ENCODE measurements around the gene CHAF1B. TPM values are rescaled to one million over a fixed set of nuclear protein-coding genes. Genes with fewer than 3 reads are reported as not detected.

CHAF1B gene
- total RNA-seq, 2 donors from 2014 or later, result 0.33 to 1.2 TPM

GRCh38 chr21:36465478-36465877 is 80.3 kb downstream of the CHAF1B start:
- Histone ChIP-seq H3K4me1 (peaks cover 0 to 7% of the 10 kb centered on the region in 2 donors), H3K36me3 (no peaks in the 10 kb centered on the region), H3K9me3 (no peaks in the 10 kb centered on the region), H3K4me3 (no peak overlapping the region), H3K27ac (no peak overlapping the region), H3K27me3 (no peaks in the 10 kb centered on the region)
- no peak for DNase-seq (ENCODE audit: low spot score)
- TF ChIP-seq, protein P1, sequence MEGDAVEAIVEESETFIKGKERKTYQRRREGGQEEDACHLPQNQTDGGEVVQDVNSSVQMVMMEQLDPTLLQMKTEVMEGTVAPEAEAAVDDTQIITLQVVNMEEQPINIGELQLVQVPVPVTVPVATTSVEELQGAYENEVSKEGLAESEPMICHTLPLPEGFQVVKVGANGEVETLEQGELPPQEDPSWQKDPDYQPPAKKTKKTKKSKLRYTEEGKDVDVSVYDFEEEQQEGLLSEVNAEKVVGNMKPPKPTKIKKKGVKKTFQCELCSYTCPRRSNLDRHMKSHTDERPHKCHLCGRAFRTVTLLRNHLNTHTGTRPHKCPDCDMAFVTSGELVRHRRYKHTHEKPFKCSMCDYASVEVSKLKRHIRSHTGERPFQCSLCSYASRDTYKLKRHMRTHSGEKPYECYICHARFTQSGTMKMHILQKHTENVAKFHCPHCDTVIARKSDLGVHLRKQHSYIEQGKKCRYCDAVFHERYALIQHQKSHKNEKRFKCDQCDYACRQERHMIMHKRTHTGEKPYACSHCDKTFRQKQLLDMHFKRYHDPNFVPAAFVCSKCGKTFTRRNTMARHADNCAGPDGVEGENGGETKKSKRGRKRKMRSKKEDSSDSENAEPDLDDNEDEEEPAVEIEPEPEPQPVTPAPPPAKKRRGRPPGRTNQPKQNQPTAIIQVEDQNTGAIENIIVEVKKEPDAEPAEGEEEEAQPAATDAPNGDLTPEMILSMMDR (IDR thresholded peaks at IDR 0.05), result no peak

DNA sequence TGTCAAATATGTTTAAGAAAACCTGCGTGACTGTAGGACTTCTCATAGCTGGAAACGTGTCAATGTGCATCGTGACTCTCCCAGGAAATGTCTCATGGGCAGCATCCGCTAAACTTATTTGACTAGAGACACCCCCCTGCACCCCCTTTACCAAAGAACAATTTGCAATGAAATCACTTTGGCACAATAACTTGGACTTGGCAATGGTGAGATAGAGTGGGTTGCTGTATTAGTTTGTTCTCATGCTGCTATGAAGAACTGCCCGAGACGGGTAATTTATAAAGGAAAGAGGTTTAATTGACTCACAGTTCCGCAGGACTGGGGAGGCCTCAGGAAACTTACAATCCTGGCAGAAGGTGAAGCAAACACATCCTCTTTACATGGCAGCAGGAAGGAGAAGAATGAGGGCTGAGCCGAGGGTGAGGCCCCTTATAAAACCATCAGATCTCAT is 80.9 kb downstream of the CHAF1B start:
- H3K4me3 ChIP-seq, result no peak overlapping the region
- no peaks in the 10 kb centered on the region for H3K27me3 ChIP-seq
- TF ChIP-seq, protein P1 (IDR thresholded peaks at IDR 0.05), result no peak
- H3K4me1 ChIP-seq, result peaks cover 0 to 7% of the 10 kb centered on the region in 2 donors
- no peak overlapping the region for H3K27ac ChIP-seq
- H3K9me3 ChIP-seq, result no peaks in the 10 kb centered on the region
- no peaks in the 10 kb centered on the region for H3K36me3 ChIP-seq
- no peak for DNase-seq (ENCODE audit: low spot score)

Other genes with a start within 250 kb of the CHAF1B start
- gene DOP1B, start 228.6 kb upstream of the CHAF1B start, total RNA-seq, result 1 to 10 TPM; 4.0 to 4.9 TPM
- 10 to 100 TPM; 21.1 to 23.7 TPM for gene MORC3, start 65.2 kb upstream of the CHAF1B start, total RNA-seq
- not detected for gene CLDN14, start 94.7 kb downstream of the CHAF1B start, total RNA-seq